K562 (cell line): ENCODE measurements around the gene GRK3. TPM values are rescaled to one million over a fixed set of nuclear protein-coding genes. Genes with fewer than 3 reads are reported as not detected.
"Not testable (repeated sequence)": the region's sequence is repeated elsewhere in the genome, so short reads cannot be mapped to it uniquely, and the experiment has no call there.

ENCODE experiments used
- ATAC-seq: fragments of 200-7000 bp; cut with Tn5 transposase; 3 replicates; pipeline ENCODE4 v1.9.1; 2020; ENCODE audit warnings: moderate library complexity
- BruUV-seq: library from RNA; stranded (reverse); fragments of 400-500 nt; replicated peaks from 2 replicates; lab custom pipeline; 2021; lab: Mats Ljungman, UMichigan
- CTCF ChIA-PET: fragments of 300-600 bp; formaldehyde crosslinking; extraction: SDS; loops from one replicate; lab custom pipeline; 2021; ENCODE audit warnings: low intra/inter-chr PET ratio; lab: Yijun Ruan, JAX
- POLR2A ChIA-PET: fragments of 300-600, 350-650 bp; sonication (Branson Sonifier 250); formaldehyde crosslinking; extraction: SDS; loops from one replicate; lab custom pipeline; 2021; ENCODE audit warnings: antibody characterized with exemption, inconsistent platforms; lab: Yijun Ruan, JAX
- DNase-seq, 4 experiments: peaks; one replicate each; pipeline versions ENCODE4 v3.0.0 to v3.0.0-alpha.2; 2011 to 2018; ENCODE audit warnings: low spot score in 3 of 4, mixed read lengths in 3 of 4; ENCODE audit errors: extremely low read depth in 1 of 4
- FAIRE-seq: peaks from 2 replicates; lab custom pipeline; 2011; peaks lifted over from hg19 to GRCh38; lab: Jason Lieb, UNC
- H2AFZ ChIP-seq: 2 replicates; pipeline ENCODE4 v1.6.0; 2011; ENCODE audit warnings: low read depth, low read length, control low read depth, inconsistent platforms
- H3K27ac ChIP-seq: fragments of 200-600 bp; 3 replicates; pipeline ENCODE4 v1.8.0; 2011; ENCODE audit warnings: low read depth, mild to moderate bottlenecking, control low read depth, inconsistent platforms, low read length, moderate library complexity, mixed read lengths; ENCODE audit errors: extremely low read depth
- H3K27me3 ChIP-seq, 2 experiments: fragments of 300-600 bp in 1 of 2; 2 replicates in 1 of 2; 3 replicates in 1 of 2; pipeline versions ENCODE4 v1.6.0 to v1.8.0; 2011; ENCODE audit warnings: inconsistent platforms in 2 of 2, low read length in 2 of 2, mild to moderate bottlenecking in 1 of 2, mixed read lengths in 1 of 2, moderate library complexity in 1 of 2; ENCODE audit not compliant: control insufficient read depth in 2 of 2, insufficient read depth in 2 of 2
- H3K36me3 ChIP-seq: fragments of 300-600 bp; 3 replicates; pipeline ENCODE4 v1.8.0; 2011; ENCODE audit warnings: mild to moderate bottlenecking, low read length, inconsistent platforms; ENCODE audit not compliant: control insufficient read depth, insufficient read depth
- H3K4me1 ChIP-seq, 2 experiments: fragments of 200-600 bp in 1 of 2; replicated peaks in 1 of 2; 2 replicates in 1 of 2; 3 replicates in 1 of 2; pipeline versions ENCODE4 v1.5.1 to v1.8.0; 2011; ENCODE audit warnings: inconsistent platforms in 2 of 2, low read length in 2 of 2, mild to moderate bottlenecking in 1 of 2, mixed read lengths in 1 of 2, moderate library complexity in 1 of 2; ENCODE audit not compliant: control insufficient read depth in 2 of 2, insufficient read depth in 2 of 2
- H3K4me2 ChIP-seq: 2 replicates; pipeline ENCODE4 v1.6.1; 2011; ENCODE audit warnings: low read length, control low read depth, inconsistent platforms, mixed read lengths; ENCODE audit not compliant: insufficient read depth
- H3K4me3 ChIP-seq: fragments of 200-600 bp; sonication (generic), shearing (Covaris generic); 2 replicates; pipeline ENCODE4 v1.5.1; 2016; ENCODE audit warnings: control low read depth, inconsistent platforms
- H3K79me2 ChIP-seq: fragments of 200-600 bp; 3 replicates; pipeline ENCODE4 v1.8.0; 2011; ENCODE audit warnings: low read length, inconsistent platforms; ENCODE audit not compliant: control insufficient read depth, insufficient read depth
- H3K9ac ChIP-seq, 2 experiments: 2 replicates each; pipeline versions ENCODE4 v1.6.0 to v1.6.1; 2011; ENCODE audit warnings: low read depth in 2 of 2, low read length in 2 of 2, control low read depth in 1 of 2, inconsistent platforms in 1 of 2, mild to moderate bottlenecking in 1 of 2, mixed read lengths in 1 of 2; ENCODE audit not compliant: insufficient read depth in 1 of 2
- H3K9me1 ChIP-seq: one replicate; pipeline ENCODE4 v1.6.0; 2011; ENCODE audit warnings: inconsistent platforms, mild to moderate bottlenecking, low read length, moderate library complexity; ENCODE audit not compliant: control insufficient read depth, insufficient read depth
- H3K9me3 ChIP-seq: replicated peaks from 2 replicates; pipeline ENCODE4 v1.5.1; 2011; ENCODE audit warnings: low read depth, low read length, inconsistent platforms; ENCODE audit not compliant: control insufficient read depth, insufficient read depth
- H4K20me1 ChIP-seq: replicated peaks from 2 replicates; pipeline ENCODE4 v1.6.1; 2011; ENCODE audit warnings: low read length, inconsistent platforms, mixed read lengths; ENCODE audit not compliant: control insufficient read depth, insufficient read depth
- WGBS: fragments of 100-300 bp; shearing (Covaris generic); methylation state at CpG from one replicate; pipeline ENCODE4 v1.1.6; 2016; ENCODE audit warnings: low coverage, mixed read lengths; ENCODE audit not compliant: insufficient coverage; ENCODE audit errors: missing lambda C conversion rate; 5-methylcytosine and 5-hydroxymethylcytosine counted together
- in situ Hi-C: fragments of 300-500 bp; cut with MboI; formaldehyde crosslinking; loops from 4 replicates; pipeline ENCODE4 v1.15.0; 2018; ENCODE audit warnings: inconsistent platforms, mixed read lengths
- intact Hi-C: fragments of 100-400 bp; cut with micrococcal nuclease; formaldehyde crosslinking; loops from 2 replicates; pipeline ENCODE4 v1.14.2; 2022
- polyA plus RNA-seq, 8 experiments: library from polyadenylated mRNA; depleted of rRNA in 4 of 8; stranded (reverse) in 5 of 8; unstranded in 3 of 8; fragments of >200 nt; fragmentation: Nextera tagmentation in 2 of 8; fragmentation: Illumina TruSeq in 1 of 8; extraction: Ambion mirVana in 2 of 8; extraction: Trizol in 1 of 8; gene quantifications; 2 replicates each; pipeline versions ENCODE4 v1.2.1 to v1.2.3, GENCODE V29; 2011 to 2014; ENCODE audit warnings: inconsistent platforms in 1 of 8, missing spikeins in 1 of 8
- total RNA-seq, 7 experiments: library from RNA; depleted of rRNA in 6 of 7; stranded (reverse); fragments of >200 nt in 6 of 7; fragmentation: Illumina TruSeq in 2 of 7; extraction: Trizol in 2 of 7; gene quantifications; 2 replicates each; pipeline versions ENCODE4 v1.2.1 to v1.2.3, GENCODE V29; 2011 to 2021; ENCODE audit warnings: low replicate concordance in 1 of 7

The GRK3 gene
- total and polyA plus RNA-seq, 9 of the 15 experiments (the other 6 are each of a cell fraction or from before 2014, with no cell fraction given): 1.4 to 7.6 (median 3.6) TPM

GRCh38 chr22:25575674-25576392, 11.4 kb downstream of the GRK3 start:
- POLR2A ChIA-PET, H3K36me3 ChIP-seq, H3K27ac ChIP-seq, H3K4me1 ChIP-seq, ATAC-seq, H2AFZ ChIP-seq, BruUV-seq, FAIRE-seq, H3K4me3 ChIP-seq, H3K4me2 ChIP-seq, H3K79me2 ChIP-seq, H3K9me1 ChIP-seq, intact Hi-C loops, H3K9ac ChIP-seq, H3K27me3 ChIP-seq, DNase-seq, H4K20me1 ChIP-seq, in situ Hi-C loops, H3K9me3 ChIP-seq, CTCF ChIA-PET: not testable (repeated sequence)
- WGBS: 60% methylated on average over 5 of the region's 8 CpGs

GRCh38 chr22:25581452-25581851, 17.0 kb downstream of the GRK3 start:
- POLR2A ChIA-PET, H3K9me3 ChIP-seq, H3K4me3 ChIP-seq, BruUV-seq, ATAC-seq, H3K79me2 ChIP-seq, CTCF ChIA-PET, H3K9ac ChIP-seq, H4K20me1 ChIP-seq, H3K9me1 ChIP-seq, H3K4me1 ChIP-seq, H3K36me3 ChIP-seq, H2AFZ ChIP-seq, H3K27me3 ChIP-seq, DNase-seq, H3K27ac ChIP-seq, H3K4me2 ChIP-seq: not testable (repeated sequence)
- in situ Hi-C loops: loop anchor here (5.0 kb wide), 1 partner anchor 294 kb away; no protein-coding TSS in a partner anchor
- intact Hi-C loops: loop anchor here (10.0 kb wide), 1 partner anchor 297 kb away; no protein-coding TSS in a partner anchor
- WGBS: 7% methylated on average over 2 of the region's 6 CpGs
- peak; percentile 19 for FAIRE-seq
